Fibroblast of lung (primary cell): ENCODE data around the gene RABGAP1L. TPM values are rescaled to one million over a fixed set of nuclear protein-coding genes. Genes with fewer than 3 reads are reported as not detected.

Source experiments
- DNase-seq, 2 donors: peaks; one replicate each; pipeline versions ENCODE4 v3.0.0 to v3.0.0-alpha.2; 2010; ENCODE audit warnings: low read depth in 2 of 2
- H2AFZ ChIP-seq: 2 replicates; pipeline ENCODE4 v1.5.1; 2012; ENCODE audit warnings: low read length, control low read depth, inconsistent platforms
- H3K27ac ChIP-seq: 2 replicates; pipeline ENCODE4 v1.5.1; 2011; ENCODE audit warnings: low read length, control low read depth; ENCODE audit not compliant: insufficient read depth
- H3K27me3 ChIP-seq: 2 replicates; pipeline ENCODE4 v1.5.1; 2011; ENCODE audit warnings: mild to moderate bottlenecking, low read length; ENCODE audit not compliant: control insufficient read depth, insufficient read depth
- H3K36me3 ChIP-seq: 2 replicates; pipeline ENCODE4 v1.5.1; 2011; ENCODE audit warnings: low read length; ENCODE audit not compliant: control insufficient read depth, insufficient read depth
- H3K4me1 ChIP-seq: 2 replicates; pipeline ENCODE4 v1.5.1; 2011; ENCODE audit warnings: low read length; ENCODE audit not compliant: control insufficient read depth, insufficient read depth; ENCODE audit errors: extremely low read depth
- H3K4me2 ChIP-seq: 2 replicates; pipeline ENCODE4 v1.5.1; 2011; ENCODE audit warnings: low read length, control low read depth; ENCODE audit not compliant: insufficient read depth; ENCODE audit errors: extremely low read depth
- H3K4me3 ChIP-seq, 4 experiments: fragments of 200-600 bp in 1 of 4; sonication (generic) in 1 of 4; replicated peaks in 1 of 4; 2 replicates each; pipeline ENCODE4 v1.5.1; 2011 to 2016; ENCODE audit warnings: low read length in 4 of 4, low read depth in 3 of 4, mild to moderate bottlenecking in 3 of 4, control low read depth in 2 of 4, inconsistent platforms in 1 of 4, mixed read lengths in 1 of 4; ENCODE audit not compliant: insufficient read depth in 1 of 4; ENCODE audit errors: control extremely low read depth in 1 of 4
- H3K79me2 ChIP-seq: 2 replicates; pipeline ENCODE4 v1.5.1; 2012; ENCODE audit warnings: mild to moderate bottlenecking, low read length, inconsistent platforms; ENCODE audit not compliant: control insufficient read depth, insufficient read depth
- H3K9ac ChIP-seq: 2 replicates; pipeline ENCODE4 v1.5.1; 2011; ENCODE audit warnings: mild to moderate bottlenecking, low read length, control low read depth; ENCODE audit not compliant: insufficient read depth
- H3K9me3 ChIP-seq: 2 replicates; pipeline ENCODE4 v1.5.1; 2012; ENCODE audit warnings: low read depth, low read length; ENCODE audit not compliant: control insufficient read depth, insufficient read depth
- H4K20me1 ChIP-seq: 2 replicates; pipeline ENCODE4 v1.5.1; 2011; ENCODE audit warnings: low read length; ENCODE audit not compliant: control insufficient read depth, insufficient read depth; ENCODE audit errors: extremely low read depth
- EZH2 ChIP-seq: IDR thresholded peaks from 2 replicates; pipeline ENCODE4 v1.5.1; 2012; ENCODE audit warnings: low read length, control low read depth, mild to moderate bottlenecking; ENCODE audit errors: missing control alignments
- polyA plus RNA-seq, 2 donors: library from polyadenylated mRNA; depleted of rRNA in 1 of 2; stranded (reverse) in 1 of 2; unstranded in 1 of 2; fragments of >200 nt; gene quantifications; 2 replicates each; pipeline ENCODE4 v1.2.1, GENCODE V29; 2011 to 2012; ENCODE audit warnings: missing spikeins in 1 of 2
- total RNA-seq: library from RNA; depleted of rRNA; stranded (reverse); fragments of >200 nt; gene quantifications from 2 replicates; pipeline ENCODE4 v1.2.1, GENCODE V29; 2014
- TF ChIP-seq, protein P1 (sequence below), 2 donors: IDR thresholded peaks in 1 of 2; conservative IDR thresholded peaks in 1 of 2; 1 replicate in 1 of 2; 2 replicates in 1 of 2; pipeline ENCODE4 v1.5.1; 2011 to 2012; ENCODE audit warnings: low read length in 2 of 2, control low read depth in 1 of 2, inconsistent platforms in 1 of 2, low read depth in 1 of 2, mild to moderate bottlenecking in 1 of 2

Gene RABGAP1L
- total and polyA plus RNA-seq, 2 donors (not counting 1 experiment from before 2014, with no cell fraction given) = 33.8 to 36.5 TPM

DNA sequence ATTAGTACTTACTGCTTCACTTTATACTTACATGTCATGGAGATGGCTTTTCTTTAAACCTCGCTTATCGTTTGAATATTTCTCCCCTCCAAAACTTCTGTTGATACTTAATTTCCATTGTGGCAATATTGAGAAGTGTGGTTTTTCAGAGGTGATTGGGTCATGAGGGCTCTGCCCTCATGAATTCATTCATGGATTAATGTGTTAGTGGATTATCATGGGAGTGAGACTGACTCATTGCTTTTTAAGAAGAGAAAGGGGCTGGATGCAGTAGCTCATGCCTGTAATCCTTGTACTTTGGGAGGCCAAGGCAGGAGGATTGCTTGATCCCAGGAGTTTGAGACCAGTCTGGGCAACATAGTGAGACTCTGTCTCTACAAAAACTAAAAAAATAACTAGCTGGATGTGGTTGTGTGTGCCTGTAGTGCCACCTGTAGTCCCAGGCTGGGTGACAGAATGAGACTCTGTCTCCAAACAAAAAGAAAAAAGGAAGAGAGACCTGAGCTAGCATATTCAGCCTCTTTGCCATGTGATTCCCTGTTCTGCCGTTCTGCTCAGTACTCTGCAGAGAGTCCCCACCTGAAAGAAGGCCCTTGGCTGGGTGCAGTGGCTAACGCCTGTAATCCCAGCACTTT is 30.2 kb downstream of the RABGAP1L start:
- no peak overlapping the region for H3K27ac ChIP-seq
- DNase-seq = no peak
- no peaks in the 10 kb centered on the region for H3K4me1 ChIP-seq
- no peak overlapping the region for H2AFZ ChIP-seq
- H3K79me2 ChIP-seq = no peaks in the 10 kb centered on the region
- no peak overlapping the region for H3K4me2 ChIP-seq
- H3K36me3 ChIP-seq = no peaks in the 10 kb centered on the region
- H3K27me3 ChIP-seq = no peaks in the 10 kb centered on the region
- no peaks in the 10 kb centered on the region for H4K20me1 ChIP-seq
- no peak for TF ChIP-seq EZH2
- TF ChIP-seq, protein P1, sequence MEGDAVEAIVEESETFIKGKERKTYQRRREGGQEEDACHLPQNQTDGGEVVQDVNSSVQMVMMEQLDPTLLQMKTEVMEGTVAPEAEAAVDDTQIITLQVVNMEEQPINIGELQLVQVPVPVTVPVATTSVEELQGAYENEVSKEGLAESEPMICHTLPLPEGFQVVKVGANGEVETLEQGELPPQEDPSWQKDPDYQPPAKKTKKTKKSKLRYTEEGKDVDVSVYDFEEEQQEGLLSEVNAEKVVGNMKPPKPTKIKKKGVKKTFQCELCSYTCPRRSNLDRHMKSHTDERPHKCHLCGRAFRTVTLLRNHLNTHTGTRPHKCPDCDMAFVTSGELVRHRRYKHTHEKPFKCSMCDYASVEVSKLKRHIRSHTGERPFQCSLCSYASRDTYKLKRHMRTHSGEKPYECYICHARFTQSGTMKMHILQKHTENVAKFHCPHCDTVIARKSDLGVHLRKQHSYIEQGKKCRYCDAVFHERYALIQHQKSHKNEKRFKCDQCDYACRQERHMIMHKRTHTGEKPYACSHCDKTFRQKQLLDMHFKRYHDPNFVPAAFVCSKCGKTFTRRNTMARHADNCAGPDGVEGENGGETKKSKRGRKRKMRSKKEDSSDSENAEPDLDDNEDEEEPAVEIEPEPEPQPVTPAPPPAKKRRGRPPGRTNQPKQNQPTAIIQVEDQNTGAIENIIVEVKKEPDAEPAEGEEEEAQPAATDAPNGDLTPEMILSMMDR (conservative IDR thresholded peaks at IDR 0.05 in 1 of 2, IDR thresholded peaks at IDR 0.05 in 1 of 2; ENCODE audit: low read depth in 1 of 2, low read length in 2 of 2) = no peak
- no peak overlapping the region for H3K9ac ChIP-seq
- no peak overlapping the region for H3K4me3 ChIP-seq
- H3K9me3 ChIP-seq = no peaks in the 10 kb centered on the region

DNA sequence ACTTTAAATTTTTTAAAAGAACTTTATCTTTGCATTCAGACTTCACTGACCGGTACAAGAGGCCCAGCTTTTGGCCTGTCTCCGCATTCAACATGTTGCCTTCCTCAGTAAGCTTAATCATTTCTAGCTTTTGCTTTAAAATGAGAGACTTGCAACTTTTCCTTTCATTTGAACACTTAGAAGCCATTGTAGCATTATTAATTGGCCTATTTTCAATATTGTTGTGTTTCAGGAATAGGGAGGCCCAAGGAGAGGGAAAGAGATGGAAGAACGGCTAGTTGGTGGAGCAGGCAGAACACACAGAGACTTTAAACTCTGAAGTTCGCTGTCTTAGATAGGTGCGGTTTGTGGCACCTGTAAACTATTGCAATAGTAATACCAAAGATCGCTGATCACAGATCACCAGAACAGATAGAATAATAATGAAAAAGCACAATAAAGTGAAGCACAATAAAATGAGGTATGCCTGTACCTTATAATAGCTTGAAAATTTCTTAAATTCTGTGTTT is 31.4 kb downstream of the RABGAP1L start:
- H3K79me2 ChIP-seq = no peaks in the 10 kb centered on the region
- no peak overlapping the region for H3K4me2 ChIP-seq
- H4K20me1 ChIP-seq = no peaks in the 10 kb centered on the region
- no peaks in the 10 kb centered on the region for H3K4me1 ChIP-seq
- no peaks in the 10 kb centered on the region for H3K36me3 ChIP-seq
- H3K27ac ChIP-seq = no peak overlapping the region
- no peak for DNase-seq
- no peak overlapping the region for H2AFZ ChIP-seq
- H3K9me3 ChIP-seq = no peaks in the 10 kb centered on the region
- no peak for TF ChIP-seq EZH2
- TF ChIP-seq, protein P1 (conservative IDR thresholded peaks at IDR 0.05 in 1 of 2, IDR thresholded peaks at IDR 0.05 in 1 of 2; ENCODE audit: low read depth in 1 of 2, low read length in 2 of 2) = no peak
- no peak overlapping the region for H3K9ac ChIP-seq
- no peaks in the 10 kb centered on the region for H3K27me3 ChIP-seq
- H3K4me3 ChIP-seq = no peak overlapping the region

DNA sequence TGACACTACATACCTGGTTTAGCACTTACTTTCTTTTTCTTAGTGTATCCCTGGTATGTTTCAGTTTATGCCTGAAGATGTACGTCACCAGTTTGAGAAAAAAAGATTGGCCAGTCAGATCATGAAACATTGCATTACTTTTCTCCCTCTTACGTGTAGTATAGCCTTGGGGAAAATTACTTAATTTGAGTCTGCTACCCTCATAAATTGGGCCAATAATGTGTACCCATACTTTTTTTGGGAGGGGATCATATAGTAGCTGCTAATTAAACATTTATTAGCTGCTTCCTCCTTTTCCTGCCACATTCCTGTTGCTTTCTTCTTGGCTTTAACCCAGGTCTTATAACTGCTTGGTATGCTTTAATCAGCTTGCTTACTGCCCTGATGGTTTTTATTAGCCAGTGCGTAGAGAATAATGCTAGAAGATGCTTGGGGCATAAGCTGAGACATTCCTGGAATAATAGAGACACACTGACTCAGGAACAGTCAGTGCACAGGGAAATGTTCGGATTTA is 32.1 kb downstream of the RABGAP1L start:
- peak in 1 of 2 donors; percentile 82 for DNase-seq
- no peaks in the 10 kb centered on the region for H3K4me1 ChIP-seq
- no peaks in the 10 kb centered on the region for H3K36me3 ChIP-seq
- no peak for TF ChIP-seq EZH2
- TF ChIP-seq, protein P1 (conservative IDR thresholded peaks at IDR 0.05 in 1 of 2, IDR thresholded peaks at IDR 0.05 in 1 of 2; ENCODE audit: low read depth in 1 of 2, low read length in 2 of 2) = no peak
- no peaks in the 10 kb centered on the region for H3K9me3 ChIP-seq
- no peaks in the 10 kb centered on the region for H4K20me1 ChIP-seq
- no peaks in the 10 kb centered on the region for H3K79me2 ChIP-seq
- no peak overlapping the region for H3K4me2 ChIP-seq
- H3K4me3 ChIP-seq = no peak overlapping the region
- H3K9ac ChIP-seq = no peak overlapping the region
- no peaks in the 10 kb centered on the region for H3K27me3 ChIP-seq
- H3K27ac ChIP-seq = no peak overlapping the region
- no peak overlapping the region for H2AFZ ChIP-seq
